Measurements from ENCODE around the gene TRMT1. TPM values are rescaled to one million over a fixed set of nuclear protein-coding genes. Genes with fewer than 3 reads are reported as not detected.

Gene TRMT1
- total RNA-seq, 6 experiments from 2014 or later = 36.3 to 49.9 (median 39.6) TPM

GRCh38 chr19:13070425-13071140 is 46.0 kb downstream of the TRMT1 start:
- Mint-ChIP-seq H3K36me3 (ENCODE audit: low read depth) (peaks cover 9% of the 10 kb centered on the region; the same call in 1 of the 2 replicates), H3K4me3 (no peak overlapping the region), H3K9me3 (no peaks in the 10 kb centered on the region), H3K4me1 (ENCODE audit: low read depth) (no peaks in the 10 kb centered on the region), H3K27ac (0 out of 2 replicates have a peak overlapping the region, but pooled peaks have one; percentile 14), H3K27me3 (ENCODE audit: insufficient read depth) (peaks cover 1% of the 10 kb centered on the region; the same call in 1 of the 2 replicates)
- no peak for DNase-seq
- no peak for TF ChIP-seq CTCF (IDR thresholded peaks at IDR 0.05)

DNA sequence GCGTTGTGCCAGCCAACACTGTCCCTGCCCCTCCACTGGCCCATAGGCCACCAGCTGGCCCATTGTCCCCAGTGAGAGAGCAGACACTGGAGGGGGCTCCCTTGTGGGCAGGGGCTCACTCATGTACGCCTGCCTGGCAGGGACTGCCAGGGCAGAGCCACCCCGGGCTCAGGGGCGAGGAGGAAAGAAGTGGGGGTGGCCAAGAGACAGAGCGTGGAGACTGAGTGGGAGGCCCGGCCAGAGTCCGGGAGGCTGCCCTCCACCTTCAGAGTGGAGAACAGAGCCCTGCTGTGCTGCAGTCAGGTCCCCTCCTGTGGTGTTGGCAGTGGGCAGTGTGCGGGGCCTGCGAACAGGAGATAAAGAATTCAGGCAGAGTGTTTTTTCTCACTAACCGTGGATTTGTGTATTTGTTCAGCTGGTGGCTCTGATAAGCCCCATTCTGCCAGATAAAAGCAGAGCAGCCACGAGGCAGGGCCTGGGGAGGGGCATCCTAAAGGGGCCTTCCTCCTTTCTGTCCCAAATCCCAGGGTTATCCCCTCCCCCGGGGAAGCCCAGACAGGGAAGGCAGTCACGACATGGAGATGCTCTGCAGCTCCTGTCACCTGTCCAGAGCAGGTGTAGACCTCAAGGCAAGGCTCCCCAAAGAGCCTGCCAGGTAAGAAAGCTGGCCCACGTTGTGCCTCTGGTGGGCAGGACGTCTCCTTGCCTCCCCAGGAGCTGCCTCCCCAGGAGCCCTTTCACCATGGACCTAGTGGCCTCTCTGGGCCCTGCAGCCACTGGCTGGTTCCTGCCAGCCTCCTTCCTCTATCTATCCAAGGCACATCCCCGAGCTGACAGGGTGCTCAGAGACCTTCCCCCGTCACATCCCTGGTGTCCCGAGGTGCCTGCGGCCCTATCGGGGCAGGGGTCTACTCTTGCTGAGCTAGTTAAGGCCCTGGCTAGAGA is 46.9 kb downstream of the TRMT1 start:
- no peak for DNase-seq
- TF ChIP-seq CTCF (IDR thresholded peaks at IDR 0.05) = no peak
- Mint-ChIP-seq H3K4me3 (no peak overlapping the region), H3K27me3 (ENCODE audit: insufficient read depth) (peaks cover 2% of the 10 kb centered on the region; the same call in 1 of the 2 replicates), H3K9me3 (no peaks in the 10 kb centered on the region), H3K4me1 (ENCODE audit: low read depth) (no peaks in the 10 kb centered on the region), H3K27ac (no peak overlapping the region), H3K36me3 (ENCODE audit: low read depth) (peaks cover 9% of the 10 kb centered on the region; the same call in 1 of the 2 replicates)

DNA sequence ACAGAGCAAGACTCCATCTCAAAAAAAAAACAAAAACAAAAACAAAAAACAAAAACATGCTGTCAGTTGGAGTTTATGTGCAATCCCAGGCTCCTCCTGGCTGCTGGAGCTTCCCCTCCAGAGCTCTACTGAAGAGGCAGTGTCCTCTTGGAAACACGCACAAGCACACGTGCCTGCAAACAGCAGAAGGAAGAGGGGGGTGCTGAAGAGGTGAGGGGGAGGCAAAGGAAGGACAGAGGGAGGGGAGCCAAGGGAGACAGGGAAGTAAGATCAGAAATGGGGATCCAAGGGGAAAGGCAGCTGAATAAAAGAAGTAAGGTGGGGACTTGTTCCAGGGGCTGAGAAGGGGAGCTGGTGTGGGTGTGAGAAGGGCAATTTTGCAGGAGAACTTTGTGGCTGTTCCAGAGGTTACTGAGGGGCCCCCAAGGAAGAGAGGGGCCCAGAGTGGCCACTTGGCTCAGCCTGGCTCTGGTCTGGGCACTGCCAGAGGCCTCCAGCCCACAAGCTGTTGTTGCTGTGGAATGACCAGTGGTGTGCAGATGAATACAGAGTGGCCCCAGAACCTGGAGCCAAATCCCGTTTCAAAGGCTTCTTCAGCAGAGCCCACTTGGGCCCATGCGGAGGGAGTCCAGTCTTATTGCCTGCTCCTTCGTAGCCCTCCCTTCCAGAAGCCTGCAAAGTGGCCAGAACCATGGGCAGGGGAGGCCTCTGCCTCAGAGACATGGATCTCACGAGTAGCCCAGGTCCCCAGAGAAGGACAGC is 48.3 kb downstream of the TRMT1 start:
- Mint-ChIP-seq H3K9me3 (no peaks in the 10 kb centered on the region), H3K36me3 (ENCODE audit: low read depth) (no peaks in the 10 kb centered on the region), H3K4me1 (ENCODE audit: low read depth) (peaks cover 7% of the 10 kb centered on the region), H3K4me3 (no peak overlapping the region), H3K27ac (no peak overlapping the region), H3K27me3 (ENCODE audit: insufficient read depth) (peaks cover 2% of the 10 kb centered on the region; the same call in 1 of the 2 replicates)
- TF ChIP-seq CTCF (IDR thresholded peaks at IDR 0.05) = no peak
- DNase-seq = no peak

DNA sequence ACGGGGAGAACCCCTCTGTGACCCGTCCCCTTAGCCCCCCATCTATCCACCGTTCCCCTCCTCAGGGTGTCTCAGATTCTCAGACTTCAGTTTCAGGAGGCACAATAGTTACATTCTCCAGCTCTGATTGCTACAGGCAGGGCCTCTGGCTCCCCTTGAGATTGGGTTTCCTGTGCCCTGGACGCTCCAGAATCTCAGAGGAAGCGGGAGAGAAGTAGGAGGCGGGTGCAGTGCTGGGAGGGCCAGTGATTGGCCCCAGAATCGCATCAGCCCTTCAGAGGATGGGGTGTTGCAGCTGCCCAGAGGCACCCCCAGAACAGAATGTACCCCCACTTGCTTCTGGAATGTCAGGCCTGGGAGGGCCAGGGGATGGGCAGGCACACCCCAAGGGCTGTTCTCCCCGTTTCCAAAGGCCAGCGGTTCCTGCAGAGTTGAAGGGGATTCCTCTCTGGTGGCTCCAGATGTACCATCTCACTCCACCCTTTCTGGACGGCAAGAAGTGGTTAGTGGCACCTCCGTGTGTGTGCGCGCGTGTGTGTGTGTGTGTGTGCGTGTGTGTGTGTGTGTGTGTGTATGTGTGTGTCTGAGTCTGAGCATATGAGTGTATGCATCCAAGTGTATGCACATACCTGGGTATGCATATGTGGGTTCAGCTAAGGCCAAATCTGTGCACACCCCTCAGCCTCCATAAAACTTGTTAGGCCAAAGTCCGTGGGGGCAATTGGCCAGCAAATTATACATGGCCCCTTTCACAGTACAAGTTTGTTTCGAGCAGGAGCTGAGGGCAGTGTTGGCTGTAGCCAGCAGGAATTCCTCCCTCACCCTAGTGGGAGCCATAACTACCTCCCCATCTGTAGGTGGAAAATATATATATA is 49.4 kb downstream of the TRMT1 start:
- Mint-ChIP-seq H3K27me3 (ENCODE audit: insufficient read depth) (peaks cover 2% of the 10 kb centered on the region; the same call in 1 of the 2 replicates), H3K36me3 (ENCODE audit: low read depth) (no peaks in the 10 kb centered on the region), H3K4me3 (no peak overlapping the region), H3K27ac (no peak overlapping the region), H3K9me3 (no peaks in the 10 kb centered on the region), H3K4me1 (ENCODE audit: low read depth) (peaks cover 11% of the 10 kb centered on the region)
- DNase-seq = no peak
- TF ChIP-seq CTCF (IDR thresholded peaks at IDR 0.05) = no peak

All from HFFc6 (cell line).